SU-DHL-6 (cell line): Measurements from ENCODE around the gene TNN.

Source experiments
- H2AFZ ChIP-seq: fragments of 200-600 bp; sonication (generic); 2 replicates; pipeline ENCODE4 v1.6.1; 2014; ENCODE audit warnings: low read depth, mild to moderate bottlenecking, moderate library complexity, mixed read lengths, antibody characterized with exemption, low read length; ENCODE audit not compliant: severe bottlenecking
- H3F3A ChIP-seq: fragments of 200-600 bp; shearing (Covaris generic); 2 replicates; pipeline ENCODE4 v1.6.0; 2016; ENCODE audit warnings: antibody characterized with exemption, mild to moderate bottlenecking; ENCODE audit not compliant: insufficient read depth
- H3K27ac ChIP-seq: fragments of 200-600 bp; sonication (generic); 2 replicates; pipeline ENCODE4 v1.5.1; 2016; ENCODE audit warnings: low read depth, mild to moderate bottlenecking, low read length, moderate library complexity, mixed read lengths
- H3K27me3 ChIP-seq: fragments of 200-600 bp; sonication (generic), shearing (Covaris generic); 2 replicates; pipeline ENCODE4 v1.6.0; 2014; ENCODE audit warnings: mild to moderate bottlenecking, low read length
- H3K36me3 ChIP-seq: fragments of 200-600 bp; sonication (generic); 2 replicates; pipeline ENCODE4 v1.6.1; 2014; ENCODE audit warnings: mild to moderate bottlenecking, low read length, mixed read lengths
- H3K4me2 ChIP-seq: fragments of 300-600, 200-600 bp; shearing (Covaris generic), sonication (generic); 2 replicates; pipeline ENCODE4 v1.6.0; 2014; ENCODE audit warnings: low read length, low read depth, mild to moderate bottlenecking; ENCODE audit not compliant: poor library complexity, severe bottlenecking
- H3K4me3 ChIP-seq: fragments of 200-600 bp; sonication (generic); 2 replicates; pipeline ENCODE4 v1.5.1; 2014; ENCODE audit warnings: antibody characterized with exemption, low read length, mild to moderate bottlenecking, mixed read lengths; ENCODE audit not compliant: insufficient read depth, poor library complexity, severe bottlenecking
- H3K79me2 ChIP-seq: fragments of 200-600 bp; sonication (generic); 2 replicates; pipeline ENCODE4 v1.6.1; 2014; ENCODE audit warnings: mild to moderate bottlenecking, low read length, moderate library complexity; ENCODE audit not compliant: insufficient read depth
- H3K9ac ChIP-seq: fragments of 200-600 bp; sonication (generic); 2 replicates; pipeline ENCODE4 v1.7.0; 2014; ENCODE audit warnings: mild to moderate bottlenecking, low read length
- H3K9me2 ChIP-seq: fragments of 200-600 bp; sonication (generic); replicated peaks from 2 replicates; pipeline ENCODE4 v1.6.1; 2014; ENCODE audit warnings: low read length; ENCODE audit not compliant: insufficient read depth
- H3K9me3 ChIP-seq: fragments of 200-600 bp; sonication (generic); 2 replicates; pipeline ENCODE4 v1.6.1; 2014; ENCODE audit warnings: low read length, mixed read lengths; ENCODE audit not compliant: insufficient read depth
- H4K20me1 ChIP-seq: fragments of 200-600 bp; sonication (generic); 2 replicates; pipeline ENCODE4 v1.6.1; 2014; ENCODE audit warnings: low read depth, mild to moderate bottlenecking, antibody characterized with exemption, low read length, moderate library complexity, mixed read lengths
- EZH2phosphoT487 ChIP-seq: fragments of 200-600 bp; sonication (generic), shearing (Covaris generic); conservative IDR thresholded peaks from 2 replicates; pipeline ENCODE4 v1.6.1; 2018; ENCODE audit warnings: mild to moderate bottlenecking, antibody characterized with exemption, low read length, moderate library complexity, mixed read lengths
- TF ChIP-seq, protein P1 (sequence below): fragments of 200-600 bp; sonication (generic); IDR thresholded peaks from one replicate; pipeline ENCODE4 v1.5.1; 2017; ENCODE audit warnings: antibody characterized with exemption, mild to moderate bottlenecking, low read length, moderate library complexity; ENCODE audit not compliant: insufficient read depth, poor library complexity, severe bottlenecking

TNN gene

GRCh38 chr1:175145899-175146528, 78.4 kb downstream of the TNN start:
- no peak for TF ChIP-seq EZH2phosphoT487
- TF ChIP-seq, protein P1, sequence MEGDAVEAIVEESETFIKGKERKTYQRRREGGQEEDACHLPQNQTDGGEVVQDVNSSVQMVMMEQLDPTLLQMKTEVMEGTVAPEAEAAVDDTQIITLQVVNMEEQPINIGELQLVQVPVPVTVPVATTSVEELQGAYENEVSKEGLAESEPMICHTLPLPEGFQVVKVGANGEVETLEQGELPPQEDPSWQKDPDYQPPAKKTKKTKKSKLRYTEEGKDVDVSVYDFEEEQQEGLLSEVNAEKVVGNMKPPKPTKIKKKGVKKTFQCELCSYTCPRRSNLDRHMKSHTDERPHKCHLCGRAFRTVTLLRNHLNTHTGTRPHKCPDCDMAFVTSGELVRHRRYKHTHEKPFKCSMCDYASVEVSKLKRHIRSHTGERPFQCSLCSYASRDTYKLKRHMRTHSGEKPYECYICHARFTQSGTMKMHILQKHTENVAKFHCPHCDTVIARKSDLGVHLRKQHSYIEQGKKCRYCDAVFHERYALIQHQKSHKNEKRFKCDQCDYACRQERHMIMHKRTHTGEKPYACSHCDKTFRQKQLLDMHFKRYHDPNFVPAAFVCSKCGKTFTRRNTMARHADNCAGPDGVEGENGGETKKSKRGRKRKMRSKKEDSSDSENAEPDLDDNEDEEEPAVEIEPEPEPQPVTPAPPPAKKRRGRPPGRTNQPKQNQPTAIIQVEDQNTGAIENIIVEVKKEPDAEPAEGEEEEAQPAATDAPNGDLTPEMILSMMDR: no peak

DNA sequence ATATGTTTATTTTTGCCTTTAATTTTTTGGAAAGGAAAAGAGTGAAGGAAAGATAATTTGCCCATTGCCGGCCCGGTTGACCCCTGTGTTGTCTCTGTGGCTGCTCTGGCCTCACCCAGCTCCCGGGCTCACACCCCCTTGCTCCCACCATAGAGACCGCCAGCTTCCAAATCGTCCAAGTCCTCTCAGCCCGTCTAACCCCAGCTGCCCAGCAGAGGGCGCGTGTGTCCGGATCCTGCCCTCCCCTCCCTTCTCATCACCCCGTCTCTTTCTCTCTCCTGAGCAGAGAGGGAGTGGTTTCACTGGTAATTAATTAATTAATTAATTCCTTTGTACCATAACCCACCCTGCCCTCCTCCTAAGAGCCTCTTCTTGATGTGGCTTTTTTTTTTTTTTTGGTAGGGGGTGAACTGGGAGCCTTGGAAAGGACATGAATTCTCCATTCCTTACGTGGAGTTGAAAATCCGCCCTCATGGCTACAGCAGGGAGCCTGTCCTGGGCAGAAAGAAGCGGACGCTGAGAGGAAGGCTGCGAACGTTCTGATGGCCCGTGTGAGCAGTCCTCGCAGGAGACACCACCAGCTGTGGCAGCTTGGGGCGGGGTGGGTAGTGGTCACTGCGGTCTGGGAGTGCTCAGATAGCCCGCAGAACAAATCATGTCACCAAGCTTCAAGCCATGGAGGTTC, 79.0 kb downstream of the TNN start:
- H3K4me2 ChIP-seq: no peak overlapping the region
- no peaks in the 10 kb centered on the region for H3K9me3 ChIP-seq
- H3K79me2 ChIP-seq: no peaks in the 10 kb centered on the region
- H2AFZ ChIP-seq: no peak overlapping the region
- H3K36me3 ChIP-seq: no peaks in the 10 kb centered on the region
- no peak for TF ChIP-seq EZH2phosphoT487
- TF ChIP-seq, protein P1: peak; percentile 89
- H3K27me3 ChIP-seq: no peaks in the 10 kb centered on the region
- no peak overlapping the region for H3K4me3 ChIP-seq
- H3K9ac ChIP-seq: no peak overlapping the region
- no peaks in the 10 kb centered on the region for H4K20me1 ChIP-seq
- H3K27ac ChIP-seq: no peak overlapping the region
- no peaks in the 10 kb centered on the region for H3K9me2 ChIP-seq
- no peaks in the 10 kb centered on the region for H3F3A ChIP-seq

More at GRCh38 chr1:175145899-175146528, 78.4 kb downstream of the TNN start:
- H3K27ac ChIP-seq: no peak overlapping the region
- H3K79me2 ChIP-seq: no peaks in the 10 kb centered on the region
- no peaks in the 10 kb centered on the region for H4K20me1 ChIP-seq
- no peak overlapping the region for H3K4me3 ChIP-seq
- no peaks in the 10 kb centered on the region for H3K9me3 ChIP-seq
- no peak overlapping the region for H3K4me2 ChIP-seq
- H2AFZ ChIP-seq: no peak overlapping the region
- no peaks in the 10 kb centered on the region for H3K36me3 ChIP-seq
- H3K9ac ChIP-seq: no peak overlapping the region
- no peaks in the 10 kb centered on the region for H3F3A ChIP-seq
- H3K27me3 ChIP-seq: no peaks in the 10 kb centered on the region
- no peaks in the 10 kb centered on the region for H3K9me2 ChIP-seq

- no peak for TF ChIP-seq EZH2phosphoT487
- TF ChIP-seq, protein P1: no peak
- H3F3A ChIP-seq: no peaks in the 10 kb centered on the region
- no peaks in the 10 kb centered on the region for H3K36me3 ChIP-seq
- H2AFZ ChIP-seq: no peak overlapping the region
- no peak overlapping the region for H3K4me3 ChIP-seq
- H3K27me3 ChIP-seq: no peaks in the 10 kb centered on the region
- H4K20me1 ChIP-seq: no peaks in the 10 kb centered on the region
- H3K4me2 ChIP-seq: no peak overlapping the region
- H3K27ac ChIP-seq: no peak overlapping the region
- no peak overlapping the region for H3K9ac ChIP-seq
- no peaks in the 10 kb centered on the region for H3K9me3 ChIP-seq
- H3K79me2 ChIP-seq: no peaks in the 10 kb centered on the region
- H3K9me2 ChIP-seq: no peaks in the 10 kb centered on the region
These were observed 79.9 kb downstream of the TNN start for GRCh38 chr1:175147569-175147968.
